Mesendoderm (in vitro differentiated cells): ENCODE results near the gene PRELP. TPM values are rescaled to one million over a fixed set of nuclear protein-coding genes. Genes with fewer than 3 reads are reported as not detected.

Source experiments
- DNase-seq: peaks from one replicate; pipeline ENCODE4 v3.0.0; 2013
- H2AK5ac ChIP-seq: 2 replicates; pipeline ENCODE4 v1.6.1; 2013; ENCODE audit warnings: low read length, inconsistent platforms
- H2BK120ac ChIP-seq: 2 replicates; pipeline ENCODE4 v1.6.1; 2013; ENCODE audit warnings: low read depth, mild to moderate bottlenecking, low read length, moderate library complexity, mixed read lengths
- H2BK15ac ChIP-seq: replicated peaks from 2 replicates; pipeline ENCODE4 v1.6.1; 2013; ENCODE audit warnings: low read depth, mild to moderate bottlenecking, moderate library complexity
- H2BK5ac ChIP-seq: 2 replicates; pipeline ENCODE4 v1.6.1; 2013; ENCODE audit warnings: low read length, inconsistent platforms
- H3K18ac ChIP-seq: 2 replicates; pipeline ENCODE4 v1.6.1; 2013; ENCODE audit warnings: mild to moderate bottlenecking, low read length, mixed read lengths
- H3K23ac ChIP-seq: one replicate; pipeline ENCODE4 v1.6.1; 2013; ENCODE audit warnings: low read length
- H3K27ac ChIP-seq: 2 replicates; pipeline ENCODE4 v1.5.1; 2013; ENCODE audit warnings: low read depth, mild to moderate bottlenecking, inconsistent platforms, low read length, moderate library complexity
- H3K27me3 ChIP-seq: 2 replicates; pipeline ENCODE4 v1.6.1; 2013; ENCODE audit warnings: low read length, control low read depth, mild to moderate bottlenecking, inconsistent platforms; ENCODE audit not compliant: insufficient read depth, poor library complexity
- H3K36me3 ChIP-seq: 2 replicates; pipeline ENCODE4 v1.6.1; 2013; ENCODE audit warnings: low read length, inconsistent platforms; ENCODE audit not compliant: control insufficient read depth, insufficient read depth
- H3K4ac ChIP-seq: one replicate; pipeline ENCODE4 v1.6.1; 2013; ENCODE audit warnings: low read depth, mild to moderate bottlenecking, low read length, moderate library complexity
- H3K4me1 ChIP-seq: 2 replicates; pipeline ENCODE4 v1.6.1; 2013; ENCODE audit warnings: low read depth, low read length, inconsistent platforms; ENCODE audit not compliant: control insufficient read depth
- H3K4me2 ChIP-seq: 2 replicates; pipeline ENCODE4 v1.6.1; 2013; ENCODE audit warnings: low read length
- H3K4me3 ChIP-seq: 2 replicates; pipeline ENCODE4 v1.5.1; 2013; ENCODE audit warnings: mild to moderate bottlenecking, low read length
- H3K56ac ChIP-seq: one replicate; pipeline ENCODE4 v1.6.1; 2013; ENCODE audit warnings: low read length
- H3K79me1 ChIP-seq: 2 replicates; pipeline ENCODE4 v1.6.1; 2013; ENCODE audit warnings: low read length, inconsistent platforms
- H3K79me2 ChIP-seq: 2 replicates; pipeline ENCODE4 v1.6.1; 2013; ENCODE audit warnings: mild to moderate bottlenecking, low read length; ENCODE audit not compliant: control insufficient read depth, insufficient read depth
- H3K9ac ChIP-seq: 2 replicates; pipeline ENCODE4 v1.6.1; 2013; ENCODE audit warnings: low read length, inconsistent platforms
- H4K5ac ChIP-seq: one replicate; pipeline ENCODE4 v1.6.1; 2013; ENCODE audit warnings: low read length
- H4K8ac ChIP-seq: one replicate; pipeline ENCODE4 v1.6.1; 2013; ENCODE audit warnings: low read depth, mild to moderate bottlenecking, control low read depth, low read length, moderate library complexity
- WGBS: extraction: QIAGEN DNeasy Blood & Tissue Kit; methylation state at CpG from one replicate; pipeline ENCODE4 v1.1.7; 2013; ENCODE audit warnings: low lambda C conversion rate, missing lambda C conversion rate; ENCODE audit not compliant: insufficient coverage; ENCODE audit errors: extremely low coverage; 5-methylcytosine and 5-hydroxymethylcytosine counted together
- polyA plus RNA-seq, 2 experiments: library from polyadenylated mRNA; stranded (reverse); fragments of 200-250 nt; gene quantifications; one replicate each; pipeline ENCODE4 v1.2.3, GENCODE V29; 2013

PRELP gene
- polyA plus RNA-seq (2013, experiment 1 of 2), result 0.04 TPM
- 0.04 TPM for polyA plus RNA-seq (2013, experiment 2 of 2)

DNA sequence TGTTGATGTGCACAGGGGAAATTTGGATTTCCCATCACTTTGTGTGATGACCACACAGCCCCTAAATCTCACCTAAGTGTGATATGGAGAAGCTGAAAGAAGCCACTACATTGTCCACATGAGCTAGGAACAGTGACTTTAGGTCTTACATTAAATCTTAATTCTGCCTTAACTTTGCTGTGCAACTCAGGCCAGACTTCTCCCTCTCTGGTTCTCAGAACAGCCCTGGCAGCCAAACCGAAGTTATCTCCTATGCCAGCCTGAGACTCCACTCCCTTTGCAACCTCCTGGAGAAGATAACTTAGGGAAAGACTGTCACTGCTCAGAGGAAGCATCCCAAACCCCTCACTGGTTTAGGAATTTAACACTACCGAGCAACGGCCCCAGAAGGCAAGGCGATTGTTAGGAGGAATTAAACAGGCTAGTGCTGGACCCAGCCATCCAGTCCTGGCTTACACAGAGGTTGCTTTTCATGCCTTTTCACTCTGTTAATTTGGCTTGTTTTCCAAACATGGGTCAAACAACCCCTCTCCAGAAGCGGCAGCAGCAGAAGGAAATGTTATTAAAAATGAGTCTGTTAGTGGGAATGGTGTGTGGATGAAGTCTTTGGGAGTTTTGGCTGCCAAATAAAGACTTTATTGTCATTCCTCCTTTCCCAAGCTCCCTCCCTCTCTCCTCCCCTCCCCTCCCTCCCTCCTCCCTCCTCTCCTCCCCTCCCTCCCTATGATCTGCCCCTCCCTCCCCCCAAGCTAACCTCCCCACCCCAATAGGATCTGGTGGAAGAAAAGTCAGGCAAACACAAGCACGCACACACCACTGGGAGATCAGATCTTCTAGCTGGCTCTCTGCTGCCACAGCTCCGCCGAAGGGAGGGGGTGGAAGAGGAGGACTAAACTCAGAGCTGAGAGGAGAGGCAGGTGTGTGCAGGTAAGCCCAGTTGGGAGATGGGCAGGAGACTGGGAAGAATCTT is at the start of gene PRELP:
Gene PRELP (plus strand): TSS at position 795 of the 970 bp plus-strand sequence. CDS start 7,379 bp downstream, outside the sequence.
- H2BK15ac ChIP-seq, result no peak within 1 kb of the TSS
- H3K79me1 ChIP-seq, result no peaks in the 10 kb centered on the region
- H3K4ac ChIP-seq, result no peak within 1 kb of the TSS
- H4K8ac ChIP-seq, result no peak within 1 kb of the TSS
- H3K9ac ChIP-seq, result no peak within 1 kb of the TSS
- no peak within 1 kb of the TSS for H4K5ac ChIP-seq
- H2BK120ac ChIP-seq, result no peak within 1 kb of the TSS
- H3K36me3 ChIP-seq, result no peaks in the 10 kb centered on the region
- H3K4me2 ChIP-seq, result no peak within 1 kb of the TSS
- H3K18ac ChIP-seq, result no peak within 1 kb of the TSS
- H3K27me3 ChIP-seq, result no peaks in the 10 kb centered on the region
- no peaks in the 10 kb centered on the region for H3K79me2 ChIP-seq
- no peak within 1 kb of the TSS for H2BK5ac ChIP-seq
- H2AK5ac ChIP-seq, result peak within 1 kb of the TSS; percentile 66
- H3K27ac ChIP-seq, result no peak within 1 kb of the TSS
- no peak within 1 kb of the TSS for H3K23ac ChIP-seq
- H3K56ac ChIP-seq, result peak within 1 kb of the TSS; percentile 54
- peaks cover 4% of the 10 kb centered on the region for H3K4me1 ChIP-seq
- H3K4me3 ChIP-seq, result no peak within 1 kb of the TSS
- peak; percentile 88 for DNase-seq
- no CpG with 5 or more reads among the region's 8 CpGs for WGBS

DNA sequence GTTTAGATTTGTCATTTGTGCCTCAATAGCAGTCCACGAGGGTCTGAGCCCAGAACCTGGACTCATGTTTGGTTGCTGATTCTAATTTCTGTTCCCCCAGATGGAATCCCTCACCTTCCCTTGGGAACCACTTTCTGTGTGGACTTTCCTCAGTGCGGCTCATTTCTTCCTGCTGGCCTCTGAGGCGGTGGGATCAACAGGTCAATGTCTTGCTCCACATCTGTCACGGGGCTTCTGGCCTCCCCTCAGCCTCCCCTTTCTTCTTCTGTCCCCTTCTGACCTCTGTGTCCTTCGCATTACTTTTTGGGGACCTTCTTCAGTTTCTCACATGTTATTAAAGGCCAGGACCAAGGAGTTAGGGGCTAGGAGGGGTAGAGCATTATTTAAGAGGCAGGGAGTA is 49.2 kb upstream of the PRELP start:
- H3K9ac ChIP-seq, result no peak overlapping the region
- H3K27ac ChIP-seq, result no peak overlapping the region
- no peaks in the 10 kb centered on the region for H3K36me3 ChIP-seq
- no peaks in the 10 kb centered on the region for H3K79me1 ChIP-seq
- no peaks in the 10 kb centered on the region for H3K4me1 ChIP-seq
- DNase-seq, result no peak
- no CpG with 5 or more reads among the region's 5 CpGs for WGBS
- no peak overlapping the region for H3K4me3 ChIP-seq
- no peaks in the 10 kb centered on the region for H3K27me3 ChIP-seq
- H2BK5ac ChIP-seq, result no peak overlapping the region
- no peak overlapping the region for H4K8ac ChIP-seq
- H3K4ac ChIP-seq, result no peak overlapping the region
- H3K18ac ChIP-seq, result no peak overlapping the region
- no peak overlapping the region for H2BK15ac ChIP-seq
- no peak overlapping the region for H2BK120ac ChIP-seq
- no peaks in the 10 kb centered on the region for H3K79me2 ChIP-seq
- H2AK5ac ChIP-seq, result no peak overlapping the region
- no peak overlapping the region for H4K5ac ChIP-seq
- H3K4me2 ChIP-seq, result no peak overlapping the region
- H3K56ac ChIP-seq, result no peak overlapping the region
- H3K23ac ChIP-seq, result no peak overlapping the region

DNA sequence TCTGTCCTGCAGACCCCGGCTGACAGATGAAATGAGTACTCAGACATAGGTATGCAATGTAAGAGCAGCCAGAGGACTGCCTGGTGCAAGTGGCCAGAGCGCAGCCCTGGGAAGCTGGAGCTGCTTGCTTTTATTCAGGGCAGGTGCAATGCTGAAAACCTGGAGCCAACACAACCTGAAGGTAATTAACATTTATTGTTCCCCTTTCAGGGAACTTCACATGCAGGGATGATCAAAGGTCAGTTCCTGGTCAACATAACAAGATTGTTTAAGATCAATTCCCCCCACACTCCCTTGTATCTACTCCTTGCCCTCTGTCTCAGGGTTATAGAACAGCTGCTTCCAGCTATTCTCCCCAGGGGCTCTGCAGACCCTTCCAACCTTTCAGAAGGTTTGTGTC is 48.7 kb upstream of the PRELP start:
- no peak overlapping the region for H4K8ac ChIP-seq
- H3K4ac ChIP-seq, result no peak overlapping the region
- no peak overlapping the region for H3K18ac ChIP-seq
- H3K27ac ChIP-seq, result no peak overlapping the region
- no CpG with 5 or more reads among the region's 2 CpGs for WGBS
- no peak overlapping the region for H2BK15ac ChIP-seq
- H3K4me2 ChIP-seq, result no peak overlapping the region
- H2AK5ac ChIP-seq, result no peak overlapping the region
- no peaks in the 10 kb centered on the region for H3K27me3 ChIP-seq
- H3K36me3 ChIP-seq, result no peaks in the 10 kb centered on the region
- H3K4me1 ChIP-seq, result no peaks in the 10 kb centered on the region
- no peak for DNase-seq
- no peak overlapping the region for H2BK5ac ChIP-seq
- H4K5ac ChIP-seq, result no peak overlapping the region
- no peak overlapping the region for H3K56ac ChIP-seq
- no peaks in the 10 kb centered on the region for H3K79me2 ChIP-seq
- no peak overlapping the region for H3K9ac ChIP-seq
- no peak overlapping the region for H3K4me3 ChIP-seq
- no peak overlapping the region for H2BK120ac ChIP-seq
- no peak overlapping the region for H3K23ac ChIP-seq
- H3K79me1 ChIP-seq, result no peaks in the 10 kb centered on the region

DNA sequence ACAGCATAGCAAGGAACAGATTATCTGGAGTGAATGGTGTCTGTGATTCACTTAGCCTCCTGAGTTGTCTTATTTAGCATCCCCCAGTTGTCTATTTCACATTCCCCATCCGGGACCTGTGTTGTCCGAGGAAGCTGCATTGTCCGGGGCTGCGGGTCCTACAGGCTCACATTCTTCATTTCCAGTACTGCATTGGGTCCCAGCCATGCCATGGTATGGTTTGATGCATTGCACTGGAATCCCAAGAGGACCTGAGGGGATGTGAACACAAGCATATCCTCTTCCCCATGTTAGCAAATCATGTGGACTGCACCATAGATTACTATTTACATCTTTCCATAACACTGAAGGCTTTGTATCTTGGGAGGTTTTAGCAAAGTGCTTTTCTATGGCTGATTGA is 48.2 kb upstream of the PRELP start:
- Histone ChIP-seq H3K18ac (no peak overlapping the region), H4K5ac (no peak overlapping the region), H3K79me1 (no peaks in the 10 kb centered on the region), H4K8ac (no peak overlapping the region), H3K79me2 (no peaks in the 10 kb centered on the region), H2BK5ac (no peak overlapping the region), H3K36me3 (no peaks in the 10 kb centered on the region), H3K4me3 (no peak overlapping the region), H3K4me2 (no peak overlapping the region), H3K4me1 (no peaks in the 10 kb centered on the region), H3K9ac (no peak overlapping the region), H3K4ac (no peak overlapping the region), H2AK5ac (no peak overlapping the region), H2BK15ac (no peak overlapping the region), H3K27me3 (no peaks in the 10 kb centered on the region), H3K56ac (no peak overlapping the region), H3K27ac (no peak overlapping the region), H2BK120ac (no peak overlapping the region), H3K23ac (no peak overlapping the region)
- no CpG with 5 or more reads among the region's 4 CpGs for WGBS
- no peak for DNase-seq

DNA sequence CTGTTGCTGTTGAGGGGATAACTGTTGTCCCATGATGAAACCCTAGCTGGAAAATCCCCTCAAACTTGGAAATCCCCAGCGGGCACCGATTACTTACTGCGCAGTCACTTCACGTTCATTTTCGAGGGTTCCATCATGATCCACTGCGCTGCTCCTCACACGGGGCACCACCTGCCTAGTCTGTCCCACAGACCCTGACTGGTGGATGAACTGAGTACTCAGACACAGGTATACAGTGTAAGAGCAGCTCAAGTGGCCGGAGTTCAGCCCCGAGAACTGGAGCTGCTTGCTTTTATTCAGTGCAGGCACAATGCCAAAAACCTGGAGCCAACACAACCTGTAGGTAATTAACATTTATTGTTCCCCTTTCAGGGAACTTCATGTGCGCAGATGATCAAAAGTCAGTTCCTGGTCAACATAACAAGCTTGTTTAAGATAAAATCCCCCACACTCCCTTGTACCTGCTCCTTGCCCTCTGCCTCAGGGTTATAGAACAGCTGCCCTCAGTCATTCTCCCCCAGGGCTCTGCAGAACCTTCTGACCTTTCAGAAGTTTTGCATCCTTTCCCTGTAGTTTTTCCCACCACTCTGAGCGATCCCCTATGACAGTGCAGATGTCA is 46.5 kb upstream of the PRELP start:
- no peak overlapping the region for H3K4ac ChIP-seq
- no peak overlapping the region for H3K56ac ChIP-seq
- H3K4me3 ChIP-seq, result no peak overlapping the region
- no peaks in the 10 kb centered on the region for H3K27me3 ChIP-seq
- no peak overlapping the region for H4K5ac ChIP-seq
- no peaks in the 10 kb centered on the region for H3K4me1 ChIP-seq
- H3K36me3 ChIP-seq, result no peaks in the 10 kb centered on the region
- H3K18ac ChIP-seq, result no peak overlapping the region
- no peak overlapping the region for H3K23ac ChIP-seq
- H2BK15ac ChIP-seq, result no peak overlapping the region
- H2BK120ac ChIP-seq, result no peak overlapping the region
- no peak overlapping the region for H3K27ac ChIP-seq
- no peak for DNase-seq
- no peak overlapping the region for H2AK5ac ChIP-seq
- H4K8ac ChIP-seq, result no peak overlapping the region
- WGBS, result no CpG with 5 or more reads among the region's 11 CpGs
- no peaks in the 10 kb centered on the region for H3K79me2 ChIP-seq
- no peaks in the 10 kb centered on the region for H3K79me1 ChIP-seq
- H3K4me2 ChIP-seq, result no peak overlapping the region
- no peak overlapping the region for H2BK5ac ChIP-seq
- no peak overlapping the region for H3K9ac ChIP-seq
